Measurements from ENCODE around the gene COPS4. TPM values are rescaled to one million over a fixed set of nuclear protein-coding genes. Genes with fewer than 3 reads are reported as not detected.

COPS4 gene
- total RNA-seq, 4 donors from 2014 or later: 67.9 to 151 (median 91.9) TPM

DNA sequence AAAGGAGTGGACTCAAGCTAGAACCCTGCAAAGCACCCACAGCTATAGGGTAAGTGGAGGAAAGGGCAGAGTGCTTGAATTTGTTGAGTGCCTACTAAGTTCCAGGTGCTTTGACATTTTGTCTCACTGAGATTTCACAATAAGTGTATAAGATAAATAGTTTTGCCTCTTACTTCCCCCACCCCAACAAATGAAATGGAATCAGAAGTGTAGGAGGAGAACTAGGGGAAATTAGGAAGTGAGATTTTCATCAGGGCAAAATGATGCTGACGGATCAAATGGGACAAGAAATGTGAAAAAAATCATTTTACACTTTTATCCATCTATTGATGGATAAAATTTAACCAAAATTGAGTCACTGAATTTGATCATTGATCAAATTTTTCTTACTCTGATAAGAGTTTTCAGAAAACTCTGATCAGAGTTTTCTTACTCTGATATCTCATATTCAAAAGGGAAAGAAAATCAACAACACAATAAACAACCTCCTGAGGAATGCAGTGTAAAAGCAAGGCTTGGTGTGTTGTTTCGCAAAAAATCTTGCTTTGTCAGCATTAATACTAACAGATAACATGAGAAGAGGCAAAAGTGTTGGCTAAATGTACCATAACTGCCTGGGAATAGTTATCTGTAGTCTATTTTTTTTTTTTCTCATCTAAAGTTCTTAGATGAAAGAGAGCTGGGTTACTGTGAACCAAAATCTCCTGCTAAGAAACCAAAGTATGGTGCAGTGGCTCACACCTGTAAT lies 54.6 kb downstream of the COPS4 start:
- H3K4me3 ChIP-seq: no peak overlapping the region
- H3K9me3 ChIP-seq: no peaks in the 10 kb centered on the region
- no peaks in the 10 kb centered on the region for H3K36me3 ChIP-seq
- TF ChIP-seq, protein P1, sequence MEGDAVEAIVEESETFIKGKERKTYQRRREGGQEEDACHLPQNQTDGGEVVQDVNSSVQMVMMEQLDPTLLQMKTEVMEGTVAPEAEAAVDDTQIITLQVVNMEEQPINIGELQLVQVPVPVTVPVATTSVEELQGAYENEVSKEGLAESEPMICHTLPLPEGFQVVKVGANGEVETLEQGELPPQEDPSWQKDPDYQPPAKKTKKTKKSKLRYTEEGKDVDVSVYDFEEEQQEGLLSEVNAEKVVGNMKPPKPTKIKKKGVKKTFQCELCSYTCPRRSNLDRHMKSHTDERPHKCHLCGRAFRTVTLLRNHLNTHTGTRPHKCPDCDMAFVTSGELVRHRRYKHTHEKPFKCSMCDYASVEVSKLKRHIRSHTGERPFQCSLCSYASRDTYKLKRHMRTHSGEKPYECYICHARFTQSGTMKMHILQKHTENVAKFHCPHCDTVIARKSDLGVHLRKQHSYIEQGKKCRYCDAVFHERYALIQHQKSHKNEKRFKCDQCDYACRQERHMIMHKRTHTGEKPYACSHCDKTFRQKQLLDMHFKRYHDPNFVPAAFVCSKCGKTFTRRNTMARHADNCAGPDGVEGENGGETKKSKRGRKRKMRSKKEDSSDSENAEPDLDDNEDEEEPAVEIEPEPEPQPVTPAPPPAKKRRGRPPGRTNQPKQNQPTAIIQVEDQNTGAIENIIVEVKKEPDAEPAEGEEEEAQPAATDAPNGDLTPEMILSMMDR (IDR thresholded peaks at IDR 0.05 in 4 of 5, conservative IDR thresholded peaks at IDR 0.05 in 1 of 5): no peak
- TF ChIP-seq POLR2A (IDR thresholded peaks at IDR 0.05): no peak
- ATAC-seq (no peak), DNase-seq (no peak)
- intact Hi-C loops (cut with DNase I; ENCODE audit: low total_unique reads): no loop called here
- no peaks in the 10 kb centered on the region for H3K4me1 ChIP-seq
- no peaks in the 10 kb centered on the region for H3K27me3 ChIP-seq
- H3K27ac ChIP-seq: no peak overlapping the region
- in situ Hi-C loops (cut with MboI; ENCODE audit: low sequenced_read_pairs in 4 of 4): loop anchor here in 1 of 4 donors (25.0 kb wide), 1 partner anchor 173 kb away; no protein-coding TSS in a partner anchor

DNA sequence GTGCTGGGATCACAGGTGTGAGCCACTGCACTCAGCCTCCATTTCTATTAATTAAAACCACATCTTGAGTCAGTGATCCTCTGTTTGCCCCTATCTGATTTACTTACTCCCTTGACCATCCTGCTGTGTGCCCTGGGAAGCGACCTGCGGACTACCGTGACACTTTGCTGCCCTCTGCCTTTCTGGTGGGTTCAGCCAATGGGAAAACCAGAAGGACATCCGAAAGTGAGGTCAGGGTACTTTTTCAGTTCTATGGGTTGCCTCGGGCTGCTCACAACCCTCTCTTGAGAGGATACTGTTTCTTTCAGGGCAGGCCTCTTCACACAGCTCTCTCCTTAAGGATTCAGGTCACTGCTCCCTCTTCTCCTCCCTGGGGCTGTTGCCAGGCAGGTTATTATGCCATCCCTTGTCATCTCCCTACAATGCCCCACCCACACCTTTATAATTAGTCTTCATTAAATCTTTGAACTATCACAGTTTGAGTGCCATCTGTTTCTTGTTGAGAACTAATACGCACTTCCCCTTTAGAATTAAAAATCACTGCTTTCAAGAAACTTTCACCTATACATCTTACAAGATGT lies 58.2 kb downstream of the COPS4 start:
- no peak for DNase-seq
- TF ChIP-seq, protein P1 (IDR thresholded peaks at IDR 0.05 in 4 of 5, conservative IDR thresholded peaks at IDR 0.05 in 1 of 5): peak in 1 of 5 experiments; percentile 12
- TF ChIP-seq POLR2A (IDR thresholded peaks at IDR 0.05): no peak
- intact Hi-C loops (cut with DNase I; ENCODE audit: low total_unique reads) (no loop called here), in situ Hi-C loops (cut with MboI; ENCODE audit: low sequenced_read_pairs in 4 of 4) (loop anchor here in 1 of 4 donors (25.0 kb wide), 1 partner anchor 169 kb away; no protein-coding TSS in a partner anchor)
- Histone ChIP-seq H3K27ac (no peak overlapping the region), H3K27me3 (no peaks in the 10 kb centered on the region), H3K36me3 (no peaks in the 10 kb centered on the region), H3K4me3 (no peak overlapping the region), H3K9me3 (no peaks in the 10 kb centered on the region), H3K4me1 (no peaks in the 10 kb centered on the region)
- ATAC-seq: no peak

DNA sequence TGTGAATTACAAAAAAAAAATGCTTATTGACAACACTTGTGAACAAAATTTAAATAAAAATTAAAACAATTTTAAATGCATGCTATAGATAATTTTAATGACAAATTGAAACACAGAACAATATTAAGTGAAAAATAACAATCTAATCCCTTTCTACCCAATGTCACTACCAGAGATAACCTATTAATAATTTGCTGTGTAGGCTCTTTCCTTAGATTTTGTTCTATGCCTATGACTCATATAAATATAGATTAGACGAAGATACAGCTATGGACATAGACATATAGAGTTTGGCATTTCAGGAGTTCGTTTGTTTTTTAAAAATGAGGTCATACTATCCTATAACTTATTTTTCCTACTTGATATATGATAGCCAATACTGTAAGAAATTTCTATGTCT lies 61.4 kb downstream of the COPS4 start:
- DNase-seq (no peak), ATAC-seq (no peak)
- no peak for TF ChIP-seq POLR2A (IDR thresholded peaks at IDR 0.05)
- TF ChIP-seq, protein P1 (IDR thresholded peaks at IDR 0.05 in 4 of 5, conservative IDR thresholded peaks at IDR 0.05 in 1 of 5): no peak
- Histone ChIP-seq H3K4me1 (no peaks in the 10 kb centered on the region), H3K27me3 (no peaks in the 10 kb centered on the region), H3K4me3 (no peak overlapping the region), H3K9me3 (no peaks in the 10 kb centered on the region), H3K27ac (no peak overlapping the region), H3K36me3 (no peaks in the 10 kb centered on the region)
- intact Hi-C loops (cut with DNase I; ENCODE audit: low total_unique reads): no loop called here
- in situ Hi-C loops (cut with MboI; ENCODE audit: low sequenced_read_pairs in 4 of 4): loop anchor here in 1 of 4 donors (25.0 kb wide), 1 partner anchor 166 kb away; no protein-coding TSS in a partner anchor

DNA sequence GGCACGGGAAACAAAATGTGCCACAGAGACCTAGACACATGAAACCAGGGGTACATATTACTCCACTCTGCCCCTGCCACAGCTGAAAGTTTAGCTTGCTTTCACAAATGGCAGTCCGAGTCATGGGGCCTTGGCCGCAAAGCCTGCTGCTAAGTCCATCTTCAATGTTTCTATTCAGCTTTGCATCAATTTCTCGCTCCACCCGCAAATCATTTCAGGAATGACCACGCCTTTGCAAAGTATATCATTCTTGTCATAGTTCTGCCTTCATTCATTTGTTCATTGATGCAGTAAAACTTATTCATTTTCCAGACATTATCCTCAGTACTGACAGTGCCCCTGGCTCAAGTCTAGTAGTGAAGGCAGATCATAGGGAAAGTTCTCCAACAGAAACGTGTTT lies 70.0 kb downstream of the COPS4 start:
- ATAC-seq: no peak
- no peak overlapping the region for H3K27ac ChIP-seq
- no peak for DNase-seq
- no peaks in the 10 kb centered on the region for H3K9me3 ChIP-seq
- H3K4me3 ChIP-seq: no peak overlapping the region
- TF ChIP-seq POLR2A (IDR thresholded peaks at IDR 0.05): no peak
- TF ChIP-seq, protein P1 (IDR thresholded peaks at IDR 0.05 in 4 of 5, conservative IDR thresholded peaks at IDR 0.05 in 1 of 5): no peak
- intact Hi-C loops (cut with DNase I; ENCODE audit: low total_unique reads) (no loop called here), in situ Hi-C loops (cut with MboI; ENCODE audit: low sequenced_read_pairs in 4 of 4) (no loop called here)
- no peaks in the 10 kb centered on the region for H3K4me1 ChIP-seq
- no peaks in the 10 kb centered on the region for H3K36me3 ChIP-seq
- no peaks in the 10 kb centered on the region for H3K27me3 ChIP-seq
